HepG2 (cell line): ENCODE results near the gene PRDM11. TPM values are rescaled to one million over a fixed set of nuclear protein-coding genes. Genes with fewer than 3 reads are reported as not detected.

ENCODE experiments used
- ATAC-seq: fragments of 200-7000 bp; cut with Tn5 transposase; 3 replicates; pipeline ENCODE4 v1.9.1; 2020; ENCODE audit warnings: mild to moderate bottlenecking, moderate library complexity
- BruUV-seq: library from RNA; stranded (reverse); fragments of 400-500 nt; replicated peaks from 2 replicates; lab custom pipeline; 2021; lab: Mats Ljungman, UMichigan
- CTCF ChIA-PET: fragments of 300-600 bp; formaldehyde crosslinking; extraction: SDS; loops from one replicate; lab custom pipeline; 2021; ENCODE audit warnings: low total read pairs, inconsistent platforms, low intra/inter-chr PET ratio; lab: Yijun Ruan, JAX
- POLR2A ChIA-PET: fragments of 350-600 bp; sonication (Branson Sonifier 250); formaldehyde crosslinking; loops from one replicate; lab custom pipeline; 2020; ENCODE audit warnings: antibody characterized with exemption, inconsistent platforms; lab: Yijun Ruan, JAX
- DNase-seq: peaks from one replicate; pipeline ENCODE4 v3.0.0-alpha.2; 2015; ENCODE audit warnings: low spot score
- FAIRE-seq: peaks from 3 replicates; lab custom pipeline; 2011; peaks lifted over from hg19 to GRCh38; lab: Jason Lieb, UNC
- H2AFZ ChIP-seq: one replicate; pipeline ENCODE4 v1.6.1; 2011; ENCODE audit warnings: low read length, inconsistent platforms
- H3K27ac ChIP-seq: fragments of 300-600 bp; 3 replicates; pipeline ENCODE4 v1.8.0; 2011; ENCODE audit warnings: mixed run types, mild to moderate bottlenecking, mixed read lengths, low read length, inconsistent platforms; ENCODE audit not compliant: insufficient read depth; ENCODE audit errors: extremely low read length
- H3K27me3 ChIP-seq, 2 experiments: fragments of 200-600 bp in 1 of 2; 2 replicates in 1 of 2; 3 replicates in 1 of 2; pipeline versions ENCODE4 v1.6.0 to v1.8.0; 2011; ENCODE audit warnings: low read length in 2 of 2, mild to moderate bottlenecking in 2 of 2, moderate library complexity in 2 of 2, inconsistent platforms in 1 of 2; ENCODE audit not compliant: insufficient read depth in 2 of 2, control insufficient read depth in 1 of 2
- H3K36me3 ChIP-seq, 2 experiments: fragments of 200-600 bp in 1 of 2; replicated peaks in 1 of 2; 2 replicates in 1 of 2; 3 replicates in 1 of 2; pipeline versions ENCODE4 v1.5.1 to v1.8.0; 2011; ENCODE audit warnings: low read length in 2 of 2, inconsistent platforms in 1 of 2; ENCODE audit not compliant: insufficient read depth in 2 of 2, control insufficient read depth in 1 of 2
- H3K4me1 ChIP-seq: 2 replicates; pipeline ENCODE4 v1.5.1; 2012; ENCODE audit warnings: low read length, inconsistent platforms; ENCODE audit not compliant: insufficient read depth
- H3K4me2 ChIP-seq: 2 replicates; pipeline ENCODE4 v1.6.0; 2011; ENCODE audit warnings: low read depth, low read length, inconsistent platforms
- H3K4me3 ChIP-seq, 3 experiments: fragments of 200-600 bp in 1 of 3; sonication (generic), shearing (Covaris generic) in 1 of 3; replicated peaks in 1 of 3; 2 replicates each; pipeline ENCODE4 v1.5.1; 2011 to 2016; ENCODE audit warnings: low read length in 3 of 3, inconsistent platforms in 2 of 3, low read depth in 2 of 3, mild to moderate bottlenecking in 2 of 3, control low read depth in 1 of 3, mixed read lengths in 1 of 3; ENCODE audit not compliant: insufficient read depth in 1 of 3
- H3K79me2 ChIP-seq: one replicate; pipeline ENCODE4 v1.6.1; 2011; ENCODE audit warnings: low read length, inconsistent platforms; ENCODE audit not compliant: insufficient read depth
- H3K9ac ChIP-seq: 2 replicates; pipeline ENCODE4 v1.6.0; 2011; ENCODE audit warnings: mild to moderate bottlenecking, low read depth, low read length, inconsistent platforms; ENCODE audit not compliant: insufficient read depth
- H3K9me3 ChIP-seq: 2 replicates; pipeline ENCODE4 v1.5.1; 2012; ENCODE audit warnings: mild to moderate bottlenecking, low read length
- H4K20me1 ChIP-seq: 2 replicates; pipeline ENCODE4 v1.6.0; 2011; ENCODE audit warnings: inconsistent platforms, mild to moderate bottlenecking, low read length, moderate library complexity; ENCODE audit not compliant: insufficient read depth
- GATA4 ChIP-seq: sonication (generic); IDR thresholded peaks from 2 replicates; pipeline ENCODE4 v1.6.1; 2016; ENCODE audit warnings: antibody characterized with exemption, low read depth, borderline replicate concordance
- HOXA5 ChIP-seq: sonication (generic); formaldehyde crosslinking; IDR thresholded peaks from 2 replicates; pipeline ENCODE4 v1.4.0; 2020; ENCODE audit warnings: missing genetic modification reagents
- IKZF4 ChIP-seq: sonication (generic); formaldehyde crosslinking; IDR thresholded peaks from 2 replicates; pipeline ENCODE4 v1.5.1; 2020; ENCODE audit warnings: borderline replicate concordance, mild to moderate bottlenecking, low read depth, missing genetic modification reagents; ENCODE audit errors: not compliant biosample characterization
- PAWR ChIP-seq: sonication (generic); formaldehyde crosslinking; IDR thresholded peaks from 2 replicates; pipeline ENCODE4 v1.4.0; 2020; ENCODE audit warnings: missing genetic modification reagents, mild to moderate bottlenecking, borderline replicate concordance
- SIN3B ChIP-seq: fragments of 150-350 bp; IDR thresholded peaks from 2 replicates; pipeline ENCODE4 v1.6.1; 2014; ENCODE audit warnings: low read length
- SRSF1 ChIP-seq: fragments of 200-400 bp; formaldehyde crosslinking; optimal IDR thresholded peaks from 2 replicates; pipeline ENCODE3; 2017; ENCODE audit warnings: mild to moderate bottlenecking, low read depth, low read length, moderate library complexity
- TCF7 ChIP-seq: sonication (generic); IDR thresholded peaks from 2 replicates; pipeline ENCODE4 v1.6.1; 2016; ENCODE audit warnings: antibody characterized with exemption, low read depth
- TCF7L2 ChIP-seq: IDR thresholded peaks from 2 replicates; pipeline ENCODE4 v1.6.1; 2011; ENCODE audit warnings: mild to moderate bottlenecking, low read depth, low read length, moderate library complexity
- ZNF207 ChIP-seq: fragments of 450-650 bp; IDR thresholded peaks from 2 replicates; pipeline ENCODE4 v1.6.1; 2016; ENCODE audit warnings: antibody characterized with exemption, borderline replicate concordance
- ZNF326 ChIP-seq: sonication (generic); formaldehyde crosslinking; IDR thresholded peaks from 2 replicates; pipeline ENCODE4 v1.4.0; 2020; ENCODE audit warnings: missing genetic modification reagents, borderline replicate concordance
- ZNF383 ChIP-seq: sonication (generic); formaldehyde crosslinking; IDR thresholded peaks from 2 replicates; pipeline ENCODE4 v1.4.0; 2020; ENCODE audit warnings: missing genetic modification reagents, mild to moderate bottlenecking, borderline replicate concordance
- ZNF552 ChIP-seq: sonication (generic); formaldehyde crosslinking; IDR thresholded peaks from 2 replicates; pipeline ENCODE4 v1.9.0; 2022; ENCODE audit warnings: missing genetic modification reagents, mild to moderate bottlenecking, borderline replicate concordance
- ZNF83 ChIP-seq: sonication (generic); formaldehyde crosslinking; IDR thresholded peaks from 2 replicates; pipeline ENCODE4 v1.4.0; 2020; ENCODE audit warnings: missing genetic modification reagents, mild to moderate bottlenecking, borderline replicate concordance
- WGBS: methylation state at CpG from one replicate; pipeline ENCODE4 v1.1.6; 2017; ENCODE audit warnings: low lambda C conversion rate; 5-methylcytosine and 5-hydroxymethylcytosine counted together
- in situ Hi-C: cut with HindIII; loops from 2 replicates; pipeline ENCODE4 v1.10.0; 2017; ENCODE audit warnings: low pct_unique_long_range_greater_than_20kb; ENCODE audit not compliant: extremely low pct_ligation_motif_present
- intact Hi-C: fragments of 100-400 bp; cut with micrococcal nuclease; formaldehyde crosslinking; loops from one replicate; pipeline ENCODE4 v1.10.0; 2022; ENCODE audit not compliant: unreplicated experiment
- polyA plus RNA-seq, 8 experiments: library from polyadenylated mRNA; depleted of rRNA in 3 of 8; stranded (reverse) in 7 of 8; unstranded in 1 of 8; fragments of >200 nt; fragmentation: Illumina TruSeq in 4 of 8; extraction: Trizol in 4 of 8; gene quantifications; 2 replicates each; pipeline versions ENCODE4 v1.2.1 to v1.2.3, GENCODE V29; 2011 to 2016; ENCODE audit warnings: low read depth in 4 of 8, missing spikeins in 1 of 8, mixed read lengths in 1 of 8; ENCODE audit not compliant: insufficient read depth in 1 of 8
- total RNA-seq, 5 experiments: library from RNA; depleted of rRNA; stranded (reverse); fragments of >200 nt; fragmentation: Illumina TruSeq; extraction: Trizol; gene quantifications; 2 replicates each; pipeline ENCODE4 v1.2.3, GENCODE V29; 2016; ENCODE audit warnings: low read depth in 1 of 5

PRDM11 gene
- total and polyA plus RNA-seq, 2 of the 13 experiments (the other 11 are each of a cell fraction or from before 2014, with no cell fraction given) = 3.4 to 4.7 TPM

- Histone ChIP-seq H3K27ac (no peak overlapping the region), H3K79me2 (no peaks in the 10 kb centered on the region), H3K36me3 (peaks cover 1 to 12% of the 10 kb centered on the region in 2 experiments; a peak in 4 of 5 replicates), H3K27me3 (no peaks in the 10 kb centered on the region), H3K4me2 (no peak overlapping the region), H4K20me1 (no peaks in the 10 kb centered on the region), H3K9me3 (no peaks in the 10 kb centered on the region), H3K4me3 (no peak overlapping the region), H3K4me1 (no peaks in the 10 kb centered on the region), H2AFZ (no peak overlapping the region), H3K9ac (no peak overlapping the region)
- ATAC-seq (no peak), FAIRE-seq (no peak), DNase-seq (no peak)
- in situ Hi-C loops = no loop called here
- ChIA-PET CTCF (no interaction called here), POLR2A (no interaction called here)
- intact Hi-C loops = no loop called here
- no TSS peak for BruUV-seq
- 86% methylated on average over 7 of the region's 9 CpGs for WGBS
- no peak for TF ChIP-seq TCF7
- no peak for TF ChIP-seq ZNF552 (CRISPR knock-in tag)
- TF ChIP-seq HOXA5 (CRISPR knock-in tag) = no peak
- no peak for TF ChIP-seq TCF7L2
Measured at GRCh38 chr11:45210846-45211245, 64.4 kb downstream of the PRDM11 start.

GRCh38 chr11:45211732-45212131, 65.3 kb downstream of the PRDM11 start:
- no peak for FAIRE-seq
- no peak overlapping the region for H3K4me3 ChIP-seq
- H3K4me2 ChIP-seq = no peak overlapping the region
- no peaks in the 10 kb centered on the region for H4K20me1 ChIP-seq
- POLR2A ChIA-PET = no interaction called here
- no peaks in the 10 kb centered on the region for H3K27me3 ChIP-seq
- TF ChIP-seq ZNF207 (no peak), PAWR (CRISPR knock-in tag) (no peak), GATA4 (no peak), SIN3B (no peak), ZNF326 (CRISPR knock-in tag) (no peak), SRSF1 (no peak), IKZF4 (CRISPR knock-in tag) (no peak), ZNF83 (no peak), ZNF383 (CRISPR knock-in tag) (no peak)
- CTCF ChIA-PET = no interaction called here
- BruUV-seq = no TSS peak
- H3K79me2 ChIP-seq = no peaks in the 10 kb centered on the region
- no peak overlapping the region for H3K9ac ChIP-seq
- no peaks in the 10 kb centered on the region for H3K9me3 ChIP-seq
- H3K27ac ChIP-seq = no peak overlapping the region
- DNase-seq = no peak
- in situ Hi-C loops (no loop called here), intact Hi-C loops (no loop called here)
- peaks cover 1 to 7% of the 10 kb centered on the region in 2 experiments; a peak in 4 of 5 replicates for H3K36me3 ChIP-seq
- WGBS = 98% methylated on average over 6 of the region's 9 CpGs
- ATAC-seq = no peak
- H2AFZ ChIP-seq = no peak overlapping the region
- no peaks in the 10 kb centered on the region for H3K4me1 ChIP-seq
